Spleen (tissue), 11 donors: ENCODE measurements around the gene TBC1D8. TPM values are rescaled to one million over a fixed set of nuclear protein-coding genes. Genes with fewer than 3 reads are reported as not detected.
A peak's percentile ranks its signal among the peaks of the same experiment; 100 is the strongest.
"Not testable (repeated sequence)": the region's sequence is repeated elsewhere in the genome, so short reads cannot be mapped to it uniquely, and the experiment has no call there.

Experiments
- DNase-seq: peaks from one replicate; pipeline ENCODE4 v3.0.0-alpha.2; 2020
- H3K27ac ChIP-seq, 8 donors: fragments of 200-600 bp; sonication (generic) in 7 of 8; 1 replicate in 4 of 8; 2 replicates in 4 of 8; pipeline versions ENCODE4 v1.5.0 to v1.8.0; 2016 to 2021; ENCODE audit warnings: inconsistent platforms in 4 of 8, mild to moderate bottlenecking in 4 of 8, moderate library complexity in 1 of 8
- H3K27me3 ChIP-seq, 7 donors: fragments of 200-600 bp; sonication (generic) in 6 of 7; replicated peaks in 1 of 7; 1 replicate in 4 of 7; 2 replicates in 3 of 7; pipeline versions ENCODE4 v1.5.0 to v1.8.0; 2016 to 2021; ENCODE audit warnings: inconsistent platforms in 3 of 7, mild to moderate bottlenecking in 1 of 7
- H3K36me3 ChIP-seq, 6 donors: fragments of 200-600 bp; sonication (generic) in 5 of 6; 1 replicate in 4 of 6; 2 replicates in 2 of 6; pipeline versions ENCODE4 v1.5.0 to v1.8.0; 2016 to 2021; ENCODE audit warnings: inconsistent platforms in 2 of 6
- H3K4me1 ChIP-seq, 6 donors: fragments of 200-600 bp; sonication (generic) in 5 of 6; 1 replicate in 3 of 6; 2 replicates in 3 of 6; pipeline versions ENCODE4 v1.5.0 to v1.8.0; 2016 to 2021; ENCODE audit warnings: inconsistent platforms in 3 of 6
- H3K4me3 ChIP-seq, 8 donors: fragments of 200-600 bp; sonication (generic) in 7 of 8; 1 replicate in 4 of 8; 2 replicates in 4 of 8; pipeline versions ENCODE4 v1.5.0 to v1.8.0; 2016 to 2021; ENCODE audit warnings: inconsistent platforms in 4 of 8, mild to moderate bottlenecking in 4 of 8, moderate library complexity in 2 of 8
- H3K9me3 ChIP-seq, 8 donors: fragments of 200-600 bp; sonication (generic) in 7 of 8; 1 replicate in 4 of 8; 2 replicates in 4 of 8; pipeline versions ENCODE4 v1.5.0 to v1.8.0; 2016 to 2021; ENCODE audit warnings: inconsistent platforms in 4 of 8
- POLR2A ChIP-seq, 3 donors: fragments of 450-650 bp; IDR thresholded peaks; one replicate each; pipeline ENCODE4 v1.5.1; 2017; ENCODE audit warnings: antibody characterized with exemption in 3 of 3, mild to moderate bottlenecking in 1 of 3
- POLR2AphosphoS5 ChIP-seq, 3 donors: sonication (generic); formaldehyde crosslinking; IDR thresholded peaks; one replicate each; pipeline ENCODE4 v1.5.1; 2017; ENCODE audit warnings: antibody characterized with exemption in 3 of 3
- WGBS, 5 donors: extraction: QIAGEN DNeasy Blood & Tissue Kit in 3 of 5; methylation state at CpG; one replicate each; pipeline versions ENCODE4 v1.1.5 to v1.1.7; 2013 to 2018; 5-methylcytosine and 5-hydroxymethylcytosine counted together
- intact Hi-C: fragments of 100-400 bp; cut with DNase I; formaldehyde crosslinking; loops from one replicate; pipeline ENCODE4 v1.15.0; 2023; ENCODE audit warnings: low total_unique reads
- polyA plus RNA-seq, 3 donors: library from polyadenylated mRNA; stranded (reverse); fragments of 200-250 nt; gene quantifications; one replicate each; pipeline ENCODE4 v1.2.1, GENCODE V29; 2013
- total RNA-seq, 7 donors: library from RNA; depleted of rRNA in 3 of 7; stranded (reverse); fragments of >200 nt in 3 of 7; fragmentation: NEBNext Ultra II Directional in 4 of 7; extraction: Animal tissue kit (Norgen Biotek cat#: 25700) in 4 of 7; gene quantifications; one replicate each; pipeline versions ENCODE4 v1.1.0 to v1.2.1, GENCODE V29; 2016 to 2021
- TF ChIP-seq, protein P1 (sequence below), 11 experiments: fragments of 200-600 bp in 7 of 11; fragments of 450-650 bp in 4 of 11; sonication (generic) in 4 of 11; IDR thresholded peaks in 8 of 11; conservative IDR thresholded peaks in 3 of 11; 1 replicate in 7 of 11; 2 replicates in 4 of 11; pipeline versions ENCODE4 v1.4.0 to v1.8.0; 2016 to 2021; ENCODE audit warnings: antibody characterized with exemption in 11 of 11, inconsistent platforms in 4 of 11, mild to moderate bottlenecking in 1 of 11
- donor health status: healthy with polysubstance abuse.
- donor health status: DM: no; HTN: no; CAD: no; lungs with moderate emphysema.
- donor health status: DM: no; HTN: no; CAD: no.
- donor health status: Bipolar disorder and iron deficiency.
- donor health status: healthy.
- donor health status: DM: no; HTN: no; CAD: no.
- donor health status: DM: yes; HTN: yes; CAD: no.

TBC1D8 gene
- total and polyA plus RNA-seq, 10 donors: 7.2 to 104 (median 40.5) TPM

- WGBS, 5 donors: 2 to 19% (median 7%) methylated on average over 2 of the region's 2 CpGs
- intact Hi-C loops: no loop called here
- peak overlapping the region; percentile 24 to 87 (median 70) for H3K27ac ChIP-seq
Observed at GRCh38 chr2:101173707-101174295, 22.6 kb upstream of the TBC1D8 start.

GRCh38 chr2:101169822-101170221, 18.6 kb upstream of the TBC1D8 start:
- H3K27me3 ChIP-seq, DNase-seq, intact Hi-C loops, H3K36me3 ChIP-seq, H3K4me3 ChIP-seq: not testable (repeated sequence)
- peaks cover 0 to 27% (median 15%) of the 10 kb centered on the region in 6 donors for H3K4me1 ChIP-seq
- H3K9me3 ChIP-seq: peaks cover 0 to 59% (median 35%) of the 10 kb centered on the region in 8 donors
- 59 to 85% (median 81%) methylated on average over 2 of the region's 2 CpGs for WGBS, 5 donors
- H3K27ac ChIP-seq: peak overlapping the region in 1 of 8 donors; percentile 27

More at GRCh38 chr2:101173707-101174295, 22.6 kb upstream of the TBC1D8 start:
- TF ChIP-seq POLR2A (IDR thresholded peaks at IDR 0.05) (no peak), POLR2AphosphoS5 (IDR thresholded peaks at IDR 0.05) (peak in 1 of 3 donors; percentile 77)
- TF ChIP-seq, protein P1, sequence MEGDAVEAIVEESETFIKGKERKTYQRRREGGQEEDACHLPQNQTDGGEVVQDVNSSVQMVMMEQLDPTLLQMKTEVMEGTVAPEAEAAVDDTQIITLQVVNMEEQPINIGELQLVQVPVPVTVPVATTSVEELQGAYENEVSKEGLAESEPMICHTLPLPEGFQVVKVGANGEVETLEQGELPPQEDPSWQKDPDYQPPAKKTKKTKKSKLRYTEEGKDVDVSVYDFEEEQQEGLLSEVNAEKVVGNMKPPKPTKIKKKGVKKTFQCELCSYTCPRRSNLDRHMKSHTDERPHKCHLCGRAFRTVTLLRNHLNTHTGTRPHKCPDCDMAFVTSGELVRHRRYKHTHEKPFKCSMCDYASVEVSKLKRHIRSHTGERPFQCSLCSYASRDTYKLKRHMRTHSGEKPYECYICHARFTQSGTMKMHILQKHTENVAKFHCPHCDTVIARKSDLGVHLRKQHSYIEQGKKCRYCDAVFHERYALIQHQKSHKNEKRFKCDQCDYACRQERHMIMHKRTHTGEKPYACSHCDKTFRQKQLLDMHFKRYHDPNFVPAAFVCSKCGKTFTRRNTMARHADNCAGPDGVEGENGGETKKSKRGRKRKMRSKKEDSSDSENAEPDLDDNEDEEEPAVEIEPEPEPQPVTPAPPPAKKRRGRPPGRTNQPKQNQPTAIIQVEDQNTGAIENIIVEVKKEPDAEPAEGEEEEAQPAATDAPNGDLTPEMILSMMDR (IDR thresholded peaks at IDR 0.05 in 8 of 11, conservative IDR thresholded peaks at IDR 0.05 in 3 of 11): no peak
- Histone ChIP-seq H3K36me3 (no peaks in the 10 kb centered on the region), H3K9me3 (peaks cover 0 to 40% (median 16%) of the 10 kb centered on the region in 8 donors), H3K4me1 (peaks cover 0 to 26% (median 17%) of the 10 kb centered on the region in 6 donors), H3K4me3 (no peak overlapping the region), H3K27me3 (no peaks in the 10 kb centered on the region)
- peak; percentile 79 for DNase-seq

- H3K36me3 ChIP-seq: no peaks in the 10 kb centered on the region
- H3K27me3 ChIP-seq: no peaks in the 10 kb centered on the region
- peak overlapping the region in 1 of 8 donors; percentile 66 for H3K27ac ChIP-seq
- 93 to 100% (median 97%) methylated on average over 1 of the region's 1 CpG for WGBS, 5 donors
- H3K4me3 ChIP-seq: no peak overlapping the region
- intact Hi-C loops: no loop called here
- no peak for DNase-seq
- H3K9me3 ChIP-seq: peaks cover 0 to 53% (median 31%) of the 10 kb centered on the region in 8 donors
- peaks cover 0 to 15% (median 5%) of the 10 kb centered on the region in 6 donors for H3K4me1 ChIP-seq
- TF ChIP-seq, protein P1 (IDR thresholded peaks at IDR 0.05 in 8 of 11, conservative IDR thresholded peaks at IDR 0.05 in 3 of 11): no peak
- TF ChIP-seq POLR2AphosphoS5 (IDR thresholded peaks at IDR 0.05): no peak
- TF ChIP-seq POLR2A (IDR thresholded peaks at IDR 0.05): no peak
Observed at GRCh38 chr2:101168706-101169105, 17.5 kb upstream of the TBC1D8 start.

DNA sequence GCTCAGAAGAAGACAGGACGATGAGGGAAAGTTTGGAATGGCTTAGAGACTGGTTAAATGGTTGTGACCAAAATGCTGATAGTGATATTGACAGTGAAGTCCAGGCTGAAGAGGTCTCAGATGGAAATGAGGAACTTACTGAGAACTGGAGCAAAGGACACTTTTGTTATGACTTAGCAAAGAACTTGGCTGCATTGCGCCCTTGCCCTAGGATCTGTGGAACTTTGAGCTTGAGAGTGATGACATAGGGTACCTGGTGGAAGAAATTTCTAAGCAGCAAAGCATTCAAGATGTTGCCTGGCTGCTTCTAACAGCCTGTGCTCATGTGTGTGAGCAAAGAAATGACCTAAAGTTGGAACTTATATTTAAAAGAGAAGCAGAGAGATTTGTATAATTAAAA, 16.4 kb upstream of the TBC1D8 start:
- Histone ChIP-seq H3K27ac (peak overlapping the region in 4 of 8 donors; percentile 33 to 66 (median 52)), H3K9me3 (peaks cover 0 to 41% (median 22%) of the 10 kb centered on the region in 8 donors)
- H3K36me3 ChIP-seq, H3K4me3 ChIP-seq, H3K27me3 ChIP-seq, DNase-seq, intact Hi-C loops, H3K4me1 ChIP-seq: not testable (repeated sequence)
- 73 to 81% (median 76%) methylated on average over 2 of the region's 2 CpGs for WGBS, 5 donors

- H3K4me3 ChIP-seq: no peak overlapping the region
- H3K27ac ChIP-seq: no peak overlapping the region
- no peaks in the 10 kb centered on the region for H3K27me3 ChIP-seq
- peaks cover 0 to 22% (median 18%) of the 10 kb centered on the region in 8 donors for H3K9me3 ChIP-seq
- intact Hi-C loops: no loop called here
- H3K36me3 ChIP-seq: no peaks in the 10 kb centered on the region
- H3K4me1 ChIP-seq: peaks cover 0 to 8% (median 0%) of the 10 kb centered on the region in 6 donors
- no peak for DNase-seq
- 76 to 94% (median 89%) methylated on average over 2 of the region's 2 CpGs for WGBS, 5 donors
- no peak for TF ChIP-seq POLR2A (IDR thresholded peaks at IDR 0.05)
Observed at GRCh38 chr2:101164021-101164420, 12.8 kb upstream of the TBC1D8 start.
